ENCODE data around the gene GLI1.

The GLI1 gene

GRCh38 chr12:57518920-57519795, 59.6 kb downstream of the GLI1 start:
- peak overlapping the region; percentile 66 for H3K4me3 ChIP-seq (ENCODE audit: low read length)
- no peaks in the 10 kb centered on the region for H3K27me3 ChIP-seq (ENCODE audit: insufficient read depth, low read length)
- peaks cover 45% of the 10 kb centered on the region for H3K4me1 ChIP-seq (ENCODE audit: insufficient read depth, low read length)
- peaks cover 41% of the 10 kb centered on the region for H3K36me3 ChIP-seq (ENCODE audit: insufficient read depth, low read length)
- no peak overlapping the region for H2AFZ ChIP-seq (ENCODE audit: low read depth, low read length)
- H3K9me3 ChIP-seq (ENCODE audit: low read length) = no peaks in the 10 kb centered on the region

GRCh38 chr12:57519796-57520052, 60.1 kb downstream of the GLI1 start:
- H3K9me3 ChIP-seq (ENCODE audit: low read length) = no peaks in the 10 kb centered on the region
- H3K4me3 ChIP-seq (ENCODE audit: low read length) = peak overlapping the region; percentile 66
- peaks cover 51% of the 10 kb centered on the region for H3K4me1 ChIP-seq (ENCODE audit: insufficient read depth, low read length)
- H2AFZ ChIP-seq (ENCODE audit: low read depth, low read length) = no peak overlapping the region
- no peaks in the 10 kb centered on the region for H3K27me3 ChIP-seq (ENCODE audit: insufficient read depth, low read length)
- peaks cover 40% of the 10 kb centered on the region for H3K36me3 ChIP-seq (ENCODE audit: insufficient read depth, low read length)

- peaks cover 39% of the 10 kb centered on the region for H3K36me3 ChIP-seq (ENCODE audit: insufficient read depth, low read length)
- H3K9me3 ChIP-seq (ENCODE audit: low read length) = no peaks in the 10 kb centered on the region
- H3K27me3 ChIP-seq (ENCODE audit: insufficient read depth, low read length) = no peaks in the 10 kb centered on the region
- H3K4me3 ChIP-seq (ENCODE audit: low read length) = peak within 1 kb of the TSS; percentile 66
- peaks cover 56% of the 10 kb centered on the region for H3K4me1 ChIP-seq (ENCODE audit: insufficient read depth, low read length)
- H2AFZ ChIP-seq (ENCODE audit: low read depth, low read length) = no peak within 1 kb of the TSS
Observed at GRCh38 chr12:57520053-57520818, 60.7 kb downstream of the GLI1 start, which contains the start of gene DDIT3. TSS of gene DDIT3 (minus strand) at chr12:57520514. CDS start at chr12:57517406, 3,108 bp downstream.

GRCh38 chr12:57521525-57522010, 62.0 kb downstream of the GLI1 start:
- H2AFZ ChIP-seq (ENCODE audit: low read depth, low read length) = no peak overlapping the region
- peaks cover 59% of the 10 kb centered on the region for H3K4me1 ChIP-seq (ENCODE audit: insufficient read depth, low read length)
- H3K27me3 ChIP-seq (ENCODE audit: insufficient read depth, low read length) = no peaks in the 10 kb centered on the region
- no peaks in the 10 kb centered on the region for H3K9me3 ChIP-seq (ENCODE audit: low read length)
- peak overlapping the region; percentile 60 for H3K4me3 ChIP-seq (ENCODE audit: low read length)
- H3K36me3 ChIP-seq (ENCODE audit: insufficient read depth, low read length) = peaks cover 35% of the 10 kb centered on the region
